Fibroblast of lung (primary cell): ENCODE data around the gene FETUB. TPM values are rescaled to one million over a fixed set of nuclear protein-coding genes. Genes with fewer than 3 reads are reported as not detected.

ENCODE experiments used
- DNase-seq, 2 donors: peaks; one replicate each; pipeline versions ENCODE4 v3.0.0 to v3.0.0-alpha.2; 2010; ENCODE audit warnings: low read depth in 2 of 2
- H2AFZ ChIP-seq: 2 replicates; pipeline ENCODE4 v1.5.1; 2012; ENCODE audit warnings: low read length, control low read depth, inconsistent platforms
- H3K27ac ChIP-seq: 2 replicates; pipeline ENCODE4 v1.5.1; 2011; ENCODE audit warnings: low read length, control low read depth; ENCODE audit not compliant: insufficient read depth
- H3K27me3 ChIP-seq: 2 replicates; pipeline ENCODE4 v1.5.1; 2011; ENCODE audit warnings: mild to moderate bottlenecking, low read length; ENCODE audit not compliant: control insufficient read depth, insufficient read depth
- H3K36me3 ChIP-seq: 2 replicates; pipeline ENCODE4 v1.5.1; 2011; ENCODE audit warnings: low read length; ENCODE audit not compliant: control insufficient read depth, insufficient read depth
- H3K4me1 ChIP-seq: 2 replicates; pipeline ENCODE4 v1.5.1; 2011; ENCODE audit warnings: low read length; ENCODE audit not compliant: control insufficient read depth, insufficient read depth; ENCODE audit errors: extremely low read depth
- H3K4me2 ChIP-seq: 2 replicates; pipeline ENCODE4 v1.5.1; 2011; ENCODE audit warnings: low read length, control low read depth; ENCODE audit not compliant: insufficient read depth; ENCODE audit errors: extremely low read depth
- H3K4me3 ChIP-seq, 4 experiments: fragments of 200-600 bp in 1 of 4; sonication (generic) in 1 of 4; replicated peaks in 1 of 4; 2 replicates each; pipeline ENCODE4 v1.5.1; 2011 to 2016; ENCODE audit warnings: low read length in 4 of 4, low read depth in 3 of 4, mild to moderate bottlenecking in 3 of 4, control low read depth in 2 of 4, inconsistent platforms in 1 of 4, mixed read lengths in 1 of 4; ENCODE audit not compliant: insufficient read depth in 1 of 4; ENCODE audit errors: control extremely low read depth in 1 of 4
- H3K79me2 ChIP-seq: 2 replicates; pipeline ENCODE4 v1.5.1; 2012; ENCODE audit warnings: mild to moderate bottlenecking, low read length, inconsistent platforms; ENCODE audit not compliant: control insufficient read depth, insufficient read depth
- H3K9ac ChIP-seq: 2 replicates; pipeline ENCODE4 v1.5.1; 2011; ENCODE audit warnings: mild to moderate bottlenecking, low read length, control low read depth; ENCODE audit not compliant: insufficient read depth
- H3K9me3 ChIP-seq: 2 replicates; pipeline ENCODE4 v1.5.1; 2012; ENCODE audit warnings: low read depth, low read length; ENCODE audit not compliant: control insufficient read depth, insufficient read depth
- H4K20me1 ChIP-seq: 2 replicates; pipeline ENCODE4 v1.5.1; 2011; ENCODE audit warnings: low read length; ENCODE audit not compliant: control insufficient read depth, insufficient read depth; ENCODE audit errors: extremely low read depth
- CTCF ChIP-seq, 2 donors: IDR thresholded peaks in 1 of 2; conservative IDR thresholded peaks in 1 of 2; 1 replicate in 1 of 2; 2 replicates in 1 of 2; pipeline ENCODE4 v1.5.1; 2011 to 2012; ENCODE audit warnings: low read length in 2 of 2, control low read depth in 1 of 2, inconsistent platforms in 1 of 2, low read depth in 1 of 2, mild to moderate bottlenecking in 1 of 2
- EZH2 ChIP-seq: IDR thresholded peaks from 2 replicates; pipeline ENCODE4 v1.5.1; 2012; ENCODE audit warnings: low read length, control low read depth, mild to moderate bottlenecking; ENCODE audit errors: missing control alignments
- polyA plus RNA-seq, 2 donors: library from polyadenylated mRNA; depleted of rRNA in 1 of 2; stranded (reverse) in 1 of 2; unstranded in 1 of 2; fragments of >200 nt; gene quantifications; 2 replicates each; pipeline ENCODE4 v1.2.1, GENCODE V29; 2011 to 2012; ENCODE audit warnings: missing spikeins in 1 of 2
- total RNA-seq: library from RNA; depleted of rRNA; stranded (reverse); fragments of >200 nt; gene quantifications from 2 replicates; pipeline ENCODE4 v1.2.1, GENCODE V29; 2014

FETUB gene
- total and polyA plus RNA-seq, 2 donors (not counting 1 experiment from before 2014, with no cell fraction given): not detected

DNA sequence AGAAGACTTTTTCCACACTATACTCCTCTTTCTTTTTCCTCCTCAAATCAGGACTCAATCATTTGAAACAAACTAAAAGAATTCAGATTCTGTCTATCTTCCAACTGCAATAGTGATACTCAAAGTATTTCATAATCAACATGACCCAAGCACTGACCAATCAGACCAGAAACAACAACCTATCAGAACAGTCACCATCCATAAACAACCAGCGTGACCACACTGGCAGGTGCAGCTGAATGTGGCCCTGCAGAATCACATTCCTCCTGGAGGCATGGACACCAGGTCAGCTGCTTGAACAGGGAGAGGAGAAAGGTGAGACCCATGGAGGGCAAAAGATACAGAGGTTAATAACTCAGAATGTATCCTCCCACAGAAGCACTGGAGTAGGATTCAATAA is 39.0 kb downstream of the FETUB start:
- Histone ChIP-seq H3K4me2 (no peak overlapping the region), H3K79me2 (no peaks in the 10 kb centered on the region), H3K4me3 (no peak overlapping the region), H3K4me1 (no peaks in the 10 kb centered on the region), H4K20me1 (no peaks in the 10 kb centered on the region), H3K27ac (no peak overlapping the region), H3K9ac (no peak overlapping the region), H3K9me3 (no peaks in the 10 kb centered on the region), H2AFZ (no peak overlapping the region), H3K36me3 (no peaks in the 10 kb centered on the region), H3K27me3 (peaks cover 2% of the 10 kb centered on the region)
- TF ChIP-seq CTCF (conservative IDR thresholded peaks at IDR 0.05 in 1 of 2, IDR thresholded peaks at IDR 0.05 in 1 of 2; ENCODE audit: low read depth in 1 of 2, low read length in 2 of 2) (no peak), EZH2 (no peak)
- no peak for DNase-seq

- DNase-seq: no peak
- H3K4me3 ChIP-seq: no peak overlapping the region
- H3K27ac ChIP-seq: no peak overlapping the region
- no peak overlapping the region for H3K9ac ChIP-seq
- H3K9me3 ChIP-seq: no peaks in the 10 kb centered on the region
- no peaks in the 10 kb centered on the region for H3K4me1 ChIP-seq
- H3K79me2 ChIP-seq: no peaks in the 10 kb centered on the region
- H4K20me1 ChIP-seq: no peaks in the 10 kb centered on the region
- no peaks in the 10 kb centered on the region for H3K27me3 ChIP-seq
- no peaks in the 10 kb centered on the region for H3K36me3 ChIP-seq
- H2AFZ ChIP-seq: no peak overlapping the region
- TF ChIP-seq EZH2: no peak
- TF ChIP-seq CTCF (conservative IDR thresholded peaks at IDR 0.05 in 1 of 2, IDR thresholded peaks at IDR 0.05 in 1 of 2; ENCODE audit: low read depth in 1 of 2, low read length in 2 of 2): no peak
- no peak overlapping the region for H3K4me2 ChIP-seq
Measured at GRCh38 chr3:186680869-186681268, 40.7 kb downstream of the FETUB start.

DNA sequence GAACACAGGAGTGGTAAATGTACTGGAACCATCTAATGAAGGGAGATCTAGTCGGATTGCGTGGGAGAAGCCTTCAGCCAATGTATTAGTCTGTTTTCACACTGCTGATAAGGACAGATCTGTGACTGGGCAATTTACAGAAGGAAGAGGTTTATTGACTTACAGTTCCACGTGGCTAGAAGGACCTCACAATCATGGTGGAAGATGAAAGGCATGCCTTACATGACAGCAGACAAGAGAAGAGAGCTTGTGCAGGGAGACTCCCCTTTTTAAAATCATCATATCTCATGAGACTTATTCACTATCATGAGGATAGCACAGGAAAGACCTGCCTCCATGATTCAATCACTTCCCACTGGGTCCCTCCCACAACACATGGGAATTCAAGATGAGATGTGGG is 42.6 kb downstream of the FETUB start:
- Histone ChIP-seq H3K4me1 (no peaks in the 10 kb centered on the region), H3K27me3 (no peaks in the 10 kb centered on the region), H3K27ac (no peak overlapping the region), H3K9me3 (no peaks in the 10 kb centered on the region), H3K9ac (no peak overlapping the region), H3K4me3 (no peak overlapping the region), H4K20me1 (no peaks in the 10 kb centered on the region), H2AFZ (no peak overlapping the region), H3K36me3 (no peaks in the 10 kb centered on the region), H3K4me2 (no peak overlapping the region), H3K79me2 (no peaks in the 10 kb centered on the region)
- no peak for DNase-seq
- TF ChIP-seq CTCF (conservative IDR thresholded peaks at IDR 0.05 in 1 of 2, IDR thresholded peaks at IDR 0.05 in 1 of 2; ENCODE audit: low read depth in 1 of 2, low read length in 2 of 2): no peak
- TF ChIP-seq EZH2: no peak
